Sigmoid colon (tissue), 4 donors: ENCODE data around the gene CYBA.

Source experiments
- EP300 ChIP-seq, 4 donors: sonication (generic); formaldehyde crosslinking; IDR thresholded peaks; one replicate each; pipeline ENCODE4 v1.6.1; 2017; ENCODE audit warnings: antibody characterized with exemption in 4 of 4
- POLR2A ChIP-seq, 2 donors: fragments of 450-650 bp; IDR thresholded peaks; one replicate each; pipeline ENCODE4 v1.6.1; 2016; ENCODE audit warnings: antibody characterized with exemption in 2 of 2, mild to moderate bottlenecking in 2 of 2, moderate library complexity in 2 of 2
- TF ChIP-seq, protein P1 (sequence below), 4 experiments: fragments of 450-650 bp in 3 of 4; fragments of 200-600 bp in 1 of 4; IDR thresholded peaks; one replicate each; pipeline ENCODE4 v1.5.1; 2016 to 2019; ENCODE audit warnings: antibody characterized with exemption in 4 of 4, mild to moderate bottlenecking in 3 of 4, moderate library complexity in 2 of 4

GRCh38 chr16:88691129-88691813 is 40.4 kb upstream of the CYBA start:
- TF ChIP-seq, protein P1, sequence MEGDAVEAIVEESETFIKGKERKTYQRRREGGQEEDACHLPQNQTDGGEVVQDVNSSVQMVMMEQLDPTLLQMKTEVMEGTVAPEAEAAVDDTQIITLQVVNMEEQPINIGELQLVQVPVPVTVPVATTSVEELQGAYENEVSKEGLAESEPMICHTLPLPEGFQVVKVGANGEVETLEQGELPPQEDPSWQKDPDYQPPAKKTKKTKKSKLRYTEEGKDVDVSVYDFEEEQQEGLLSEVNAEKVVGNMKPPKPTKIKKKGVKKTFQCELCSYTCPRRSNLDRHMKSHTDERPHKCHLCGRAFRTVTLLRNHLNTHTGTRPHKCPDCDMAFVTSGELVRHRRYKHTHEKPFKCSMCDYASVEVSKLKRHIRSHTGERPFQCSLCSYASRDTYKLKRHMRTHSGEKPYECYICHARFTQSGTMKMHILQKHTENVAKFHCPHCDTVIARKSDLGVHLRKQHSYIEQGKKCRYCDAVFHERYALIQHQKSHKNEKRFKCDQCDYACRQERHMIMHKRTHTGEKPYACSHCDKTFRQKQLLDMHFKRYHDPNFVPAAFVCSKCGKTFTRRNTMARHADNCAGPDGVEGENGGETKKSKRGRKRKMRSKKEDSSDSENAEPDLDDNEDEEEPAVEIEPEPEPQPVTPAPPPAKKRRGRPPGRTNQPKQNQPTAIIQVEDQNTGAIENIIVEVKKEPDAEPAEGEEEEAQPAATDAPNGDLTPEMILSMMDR (IDR thresholded peaks at IDR 0.05) = no peak
- no peak for TF ChIP-seq EP300 (IDR thresholded peaks at IDR 0.05)
- no peak for TF ChIP-seq POLR2A (IDR thresholded peaks at IDR 0.05)
